ENCODE results near the gene LMOD3.

LMOD3 gene

GRCh38 chr3:69122403-69122802 is at the start of gene LMOD3:
LMOD3 (minus strand) TSS chr3:69122595; CDS start chr3:69122386, 209 bp downstream.
- no peak for DNase-seq (ENCODE audit: low read depth)

GRCh38 chr3:69172058-69172457 is 49.7 kb upstream of the LMOD3 start:
- no peak for DNase-seq (ENCODE audit: low read depth)

- DNase-seq (ENCODE audit: low read depth) = no peak
These were observed 44.1 kb upstream of the LMOD3 start for GRCh38 chr3:69166446-69166845.

- DNase-seq (ENCODE audit: low read depth) = no peak
These were observed 43.3 kb upstream of the LMOD3 start for GRCh38 chr3:69165744-69166143.

- no peak for DNase-seq (ENCODE audit: low read depth)
These were observed 41.9 kb upstream of the LMOD3 start for GRCh38 chr3:69164296-69164695.

- no peak for DNase-seq (ENCODE audit: low read depth)
These were observed 40.0 kb upstream of the LMOD3 start for GRCh38 chr3:69162308-69162980.

GRCh38 chr3:69161587-69162307 is 39.4 kb upstream of the LMOD3 start:
- no peak for DNase-seq (ENCODE audit: low read depth)

GRCh38 chr3:69160525-69160924 is 38.1 kb upstream of the LMOD3 start:
- DNase-seq (ENCODE audit: low read depth) = no peak

- no peak for DNase-seq (ENCODE audit: low read depth)
These were observed 37.7 kb upstream of the LMOD3 start for GRCh38 chr3:69160107-69160506.

- DNase-seq (ENCODE audit: low read depth) = no peak
These were observed 27.2 kb upstream of the LMOD3 start for GRCh38 chr3:69149586-69149985.

- DNase-seq (ENCODE audit: low read depth) = no peak
These were observed 23.3 kb upstream of the LMOD3 start for GRCh38 chr3:69145688-69146087.

- no peak for DNase-seq (ENCODE audit: low read depth)
These were observed 22.3 kb upstream of the LMOD3 start for GRCh38 chr3:69144631-69145245.

GRCh38 chr3:69143612-69144011 is 21.2 kb upstream of the LMOD3 start:
- no peak for DNase-seq (ENCODE audit: low read depth)

- no peak for DNase-seq (ENCODE audit: low read depth)
These were observed 20.5 kb upstream of the LMOD3 start for GRCh38 chr3:69142797-69143454.

- DNase-seq (ENCODE audit: low read depth) = no peak
These were observed 19.7 kb upstream of the LMOD3 start for GRCh38 chr3:69142090-69142489.

- DNase-seq (ENCODE audit: low read depth) = no peak
These were observed 18.9 kb upstream of the LMOD3 start for GRCh38 chr3:69141313-69141712.

- DNase-seq (ENCODE audit: low read depth) = no peak
These were observed 15.0 kb upstream of the LMOD3 start for GRCh38 chr3:69137412-69137811.

- DNase-seq (ENCODE audit: low read depth) = no peak
These were observed 14.6 kb upstream of the LMOD3 start for GRCh38 chr3:69137005-69137404.

- no peak for DNase-seq (ENCODE audit: low read depth)
These were observed 8.3 kb upstream of the LMOD3 start for GRCh38 chr3:69130689-69131088.

- no peak for DNase-seq (ENCODE audit: low read depth)
These were observed 7.1 kb upstream of the LMOD3 start for GRCh38 chr3:69129531-69129930.

- DNase-seq (ENCODE audit: low read depth) = no peak
These were observed 6.1 kb upstream of the LMOD3 start for GRCh38 chr3:69128509-69128908.

GRCh38 chr3:69126999-69127398 is 4.6 kb upstream of the LMOD3 start:
- DNase-seq (ENCODE audit: low read depth) = no peak

GRCh38 chr3:69126216-69126615 is 3.8 kb upstream of the LMOD3 start:
- no peak for DNase-seq (ENCODE audit: low read depth)
